HS-27A (cell line): ENCODE data around the gene DGKA.
"Not testable (repeated sequence)": the region's sequence is repeated elsewhere in the genome, so short reads cannot be mapped to it uniquely, and the experiment has no call there.

ENCODE experiments used
- DNase-seq: peaks from one replicate; pipeline ENCODE4 v3.0.0-alpha.2; 2012; ENCODE audit warnings: low read depth, missing footprints

DGKA gene

GRCh38 chr12:55930771-55931316, at the start of gene DGKA:
Gene DGKA, plus strand, starts transcription at chr12:55931162. Its CDS starts 5,342 bp downstream, at chr12:55936504.
- no peak for DNase-seq

GRCh38 chr12:55885113-55885512, 45.8 kb upstream of the DGKA start:
- no peak for DNase-seq

- DNase-seq = no peak
Observed at GRCh38 chr12:55891310-55891709, 39.7 kb upstream of the DGKA start.

GRCh38 chr12:55893723-55894122, 37.2 kb upstream of the DGKA start:
- no peak for DNase-seq

GRCh38 chr12:55899082-55899481, 31.9 kb upstream of the DGKA start:
- no peak for DNase-seq

- no peak for DNase-seq
Observed at GRCh38 chr12:55901881-55902490, 29.0 kb upstream of the DGKA start.

- no peak for DNase-seq
Observed at GRCh38 chr12:55906056-55906455, 24.9 kb upstream of the DGKA start.

GRCh38 chr12:55908726-55909512, 22.0 kb upstream of the DGKA start:
- no peak for DNase-seq

- no peak for DNase-seq
Observed at GRCh38 chr12:55909513-55909884, 21.5 kb upstream of the DGKA start.

- DNase-seq = no peak
Observed at GRCh38 chr12:55912908-55913307, 18.1 kb upstream of the DGKA start.

- no peak for DNase-seq
Observed at GRCh38 chr12:55915482-55915859, 15.5 kb upstream of the DGKA start.

GRCh38 chr12:55919032-55919431, 11.9 kb upstream of the DGKA start:
- not testable (repeated sequence) for DNase-seq

GRCh38 chr12:55922126-55922525, 8.8 kb upstream of the DGKA start:
- no peak for DNase-seq

- not testable (repeated sequence) for DNase-seq
Observed at GRCh38 chr12:55923648-55924047, 7.3 kb upstream of the DGKA start.

GRCh38 chr12:55925371-55925770, 5.6 kb upstream of the DGKA start:
- DNase-seq = no peak

- no peak for DNase-seq
Observed at GRCh38 chr12:55925870-55926737, 4.9 kb upstream of the DGKA start.

GRCh38 chr12:55926738-55927587, 4.0 kb upstream of the DGKA start:
- peak; percentile 82 for DNase-seq

- no peak for DNase-seq
Observed at GRCh38 chr12:55927588-55928502, 3.1 kb upstream of the DGKA start, which contains the start of gene PYM1. Gene PYM1, minus strand, starts transcription at chr12:55927894. Its CDS starts 133 bp downstream, at chr12:55927761.

GRCh38 chr12:55929306-55929791, 1.6 kb upstream of the DGKA start:
- DNase-seq = no peak

- DNase-seq = no peak
Observed at GRCh38 chr12:55931317-55931779, 386 bp downstream of the DGKA start.
